Gastroesophageal sphincter (tissue), 3 donors: ENCODE data around the gene TNK1.

Experiments
- EP300 ChIP-seq: sonication (generic); formaldehyde crosslinking; IDR thresholded peaks from one replicate; pipeline ENCODE4 v1.6.1; 2017; ENCODE audit warnings: antibody characterized with exemption, mild to moderate bottlenecking
- POLR2A ChIP-seq, 2 donors: fragments of 450-650 bp; IDR thresholded peaks; one replicate each; pipeline ENCODE4 v1.6.1; 2017; ENCODE audit warnings: antibody characterized with exemption in 2 of 2, mild to moderate bottlenecking in 2 of 2, moderate library complexity in 1 of 2
- POLR2AphosphoS5 ChIP-seq: sonication (generic); formaldehyde crosslinking; IDR thresholded peaks from one replicate; pipeline ENCODE4 v1.6.1; 2017; ENCODE audit warnings: antibody characterized with exemption
- TF ChIP-seq, protein P1 (sequence below), 4 experiments: fragments of 200-600 bp in 2 of 4; fragments of 450-650 bp in 2 of 4; sonication (generic) in 1 of 4; IDR thresholded peaks; one replicate each; pipeline ENCODE4 v1.5.1; 2017 to 2019; ENCODE audit warnings: antibody characterized with exemption in 4 of 4, mild to moderate bottlenecking in 2 of 4, moderate library complexity in 2 of 4

- TF ChIP-seq POLR2A (IDR thresholded peaks at IDR 0.05), result no peak
- TF ChIP-seq, protein P1, sequence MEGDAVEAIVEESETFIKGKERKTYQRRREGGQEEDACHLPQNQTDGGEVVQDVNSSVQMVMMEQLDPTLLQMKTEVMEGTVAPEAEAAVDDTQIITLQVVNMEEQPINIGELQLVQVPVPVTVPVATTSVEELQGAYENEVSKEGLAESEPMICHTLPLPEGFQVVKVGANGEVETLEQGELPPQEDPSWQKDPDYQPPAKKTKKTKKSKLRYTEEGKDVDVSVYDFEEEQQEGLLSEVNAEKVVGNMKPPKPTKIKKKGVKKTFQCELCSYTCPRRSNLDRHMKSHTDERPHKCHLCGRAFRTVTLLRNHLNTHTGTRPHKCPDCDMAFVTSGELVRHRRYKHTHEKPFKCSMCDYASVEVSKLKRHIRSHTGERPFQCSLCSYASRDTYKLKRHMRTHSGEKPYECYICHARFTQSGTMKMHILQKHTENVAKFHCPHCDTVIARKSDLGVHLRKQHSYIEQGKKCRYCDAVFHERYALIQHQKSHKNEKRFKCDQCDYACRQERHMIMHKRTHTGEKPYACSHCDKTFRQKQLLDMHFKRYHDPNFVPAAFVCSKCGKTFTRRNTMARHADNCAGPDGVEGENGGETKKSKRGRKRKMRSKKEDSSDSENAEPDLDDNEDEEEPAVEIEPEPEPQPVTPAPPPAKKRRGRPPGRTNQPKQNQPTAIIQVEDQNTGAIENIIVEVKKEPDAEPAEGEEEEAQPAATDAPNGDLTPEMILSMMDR (IDR thresholded peaks at IDR 0.05), result no peak
- TF ChIP-seq POLR2AphosphoS5, result no peak
- TF ChIP-seq EP300, result no peak
These were observed 17.6 kb upstream of the TNK1 start for GRCh38 chr17:7363311-7363710.
